ENCODE results near the gene PRKAG2.

PRKAG2 gene

DNA sequence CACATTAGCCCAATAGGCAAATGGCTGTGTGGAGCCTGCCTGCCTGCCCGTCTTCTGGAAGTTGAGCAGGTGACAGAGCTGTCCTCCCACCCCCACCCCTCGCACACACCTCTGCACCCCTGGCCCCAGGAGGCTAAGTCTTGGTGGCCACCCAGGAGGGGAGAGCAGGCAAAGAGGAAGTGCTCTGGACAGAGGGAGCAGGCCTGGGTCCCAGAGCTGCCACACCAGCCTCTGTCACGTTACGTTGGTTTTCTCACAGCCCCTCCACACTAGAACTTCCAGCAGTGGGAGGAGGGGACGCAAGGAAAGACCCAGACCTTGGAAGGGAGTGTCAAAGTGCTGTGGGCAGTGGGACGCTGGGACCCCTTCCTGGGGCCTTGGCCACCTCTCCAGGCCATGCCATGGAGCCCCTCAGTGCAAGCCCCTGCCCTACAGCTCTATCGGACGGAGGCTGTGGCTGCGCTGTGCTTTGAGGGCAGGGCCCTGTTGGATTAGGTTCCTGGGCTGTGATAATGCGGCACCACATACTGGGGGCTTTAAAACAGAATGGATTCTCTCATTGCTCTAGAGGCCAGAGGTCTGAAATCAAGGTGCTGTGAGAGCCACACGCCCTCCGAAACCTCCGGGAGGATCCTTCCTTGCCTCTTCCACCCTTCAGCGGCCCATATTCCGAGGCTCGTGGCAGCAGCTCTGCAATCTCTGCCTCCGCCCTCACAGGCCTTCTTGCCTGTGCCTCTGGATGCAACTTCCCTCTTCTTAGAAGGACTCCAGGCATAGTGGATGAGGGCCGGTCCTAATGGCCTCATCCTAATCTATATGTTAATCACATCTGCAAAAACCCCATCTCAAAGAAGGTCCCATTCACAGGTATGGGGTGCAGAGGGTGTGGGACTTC lies 9.9 kb downstream of the PRKAG2 start:
- Mint-ChIP-seq H3K36me3 (no peaks in the 10 kb centered on the region), H3K9me3 (no peaks in the 10 kb centered on the region), H3K4me1 (peaks cover 52% of the 10 kb centered on the region), H3K4me3 (no peak overlapping the region), H3K27ac (no peak overlapping the region)
- no peak for DNase-seq (ENCODE audit: low spot score in 2 of 2)
- no peak for ATAC-seq

GRCh38 chr7:151866028-151866427 lies 10.9 kb downstream of the PRKAG2 start:
- Mint-ChIP-seq H3K36me3 (no peaks in the 10 kb centered on the region), H3K4me1 (peaks cover 42% of the 10 kb centered on the region)

GRCh38 chr7:151865070-151865670 lies 11.7 kb downstream of the PRKAG2 start:
- Mint-ChIP-seq H3K27ac (peak overlapping the region; percentile 54), H3K9me3 (no peaks in the 10 kb centered on the region), H3K4me1 (peaks cover 38% of the 10 kb centered on the region), H3K36me3 (no peaks in the 10 kb centered on the region), H3K4me3 (no peak overlapping the region)
- DNase-seq (ENCODE audit: low spot score in 2 of 2) (no peak), ATAC-seq (no peak)

More at GRCh38 chr7:151866028-151866427, 10.9 kb downstream of the PRKAG2 start:
- no peak for DNase-seq (ENCODE audit: low spot score in 2 of 2)
- H3K4me3 Mint-ChIP-seq, result no peak overlapping the region
- no peaks in the 10 kb centered on the region for H3K9me3 Mint-ChIP-seq
- ATAC-seq, result no peak
- H3K27ac Mint-ChIP-seq, result no peak overlapping the region

DNA sequence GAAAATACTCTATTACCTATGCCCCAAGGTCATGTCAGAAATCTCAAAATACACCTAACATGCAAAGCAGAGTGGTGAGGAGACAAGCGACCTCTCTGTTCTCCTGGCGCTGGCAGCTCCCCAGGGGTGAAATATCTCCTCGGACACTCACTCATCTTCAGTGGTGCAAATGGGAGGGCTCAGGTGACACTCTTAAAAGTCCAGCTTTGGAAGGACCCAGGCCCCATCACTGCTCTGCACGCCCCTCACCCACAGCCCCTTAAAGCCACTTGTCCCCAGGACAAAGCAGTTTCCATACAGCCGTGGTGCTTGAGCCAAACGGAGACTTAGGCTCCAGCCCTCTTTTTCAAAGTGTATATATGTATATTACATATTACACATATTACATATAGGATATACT lies 12.4 kb downstream of the PRKAG2 start:
- no peak for ATAC-seq
- no peak for DNase-seq (ENCODE audit: low spot score in 2 of 2)
- Mint-ChIP-seq H3K27ac (no peak overlapping the region), H3K9me3 (no peaks in the 10 kb centered on the region), H3K4me3 (no peak overlapping the region), H3K4me1 (peaks cover 32% of the 10 kb centered on the region), H3K36me3 (no peaks in the 10 kb centered on the region)

- ATAC-seq (no peak), DNase-seq (ENCODE audit: low spot score in 2 of 2) (no peak)
- no peaks in the 10 kb centered on the region for H3K9me3 Mint-ChIP-seq
- no peak overlapping the region for H3K4me3 Mint-ChIP-seq
- no peaks in the 10 kb centered on the region for H3K36me3 Mint-ChIP-seq
- H3K27ac Mint-ChIP-seq, result no peak overlapping the region
- peaks cover 32% of the 10 kb centered on the region for H3K4me1 Mint-ChIP-seq
These were observed 12.8 kb downstream of the PRKAG2 start for GRCh38 chr7:151864081-151864480.

- Mint-ChIP-seq H3K27ac (no peak overlapping the region), H3K9me3 (no peaks in the 10 kb centered on the region), H3K36me3 (no peaks in the 10 kb centered on the region), H3K4me3 (no peak overlapping the region), H3K4me1 (peaks cover 35% of the 10 kb centered on the region)
- no peak for ATAC-seq
- no peak for DNase-seq (ENCODE audit: low spot score in 2 of 2)
These were observed 13.4 kb downstream of the PRKAG2 start for GRCh38 chr7:151863386-151864079.

GRCh38 chr7:151862606-151863381 lies 14.1 kb downstream of the PRKAG2 start:
- no peak for ATAC-seq
- no peak for DNase-seq (ENCODE audit: low spot score in 2 of 2)
- H3K4me1 Mint-ChIP-seq, result peaks cover 35% of the 10 kb centered on the region
- H3K27ac Mint-ChIP-seq, result no peak overlapping the region
- no peaks in the 10 kb centered on the region for H3K36me3 Mint-ChIP-seq
- no peaks in the 10 kb centered on the region for H3K9me3 Mint-ChIP-seq
- no peak overlapping the region for H3K4me3 Mint-ChIP-seq

DNA sequence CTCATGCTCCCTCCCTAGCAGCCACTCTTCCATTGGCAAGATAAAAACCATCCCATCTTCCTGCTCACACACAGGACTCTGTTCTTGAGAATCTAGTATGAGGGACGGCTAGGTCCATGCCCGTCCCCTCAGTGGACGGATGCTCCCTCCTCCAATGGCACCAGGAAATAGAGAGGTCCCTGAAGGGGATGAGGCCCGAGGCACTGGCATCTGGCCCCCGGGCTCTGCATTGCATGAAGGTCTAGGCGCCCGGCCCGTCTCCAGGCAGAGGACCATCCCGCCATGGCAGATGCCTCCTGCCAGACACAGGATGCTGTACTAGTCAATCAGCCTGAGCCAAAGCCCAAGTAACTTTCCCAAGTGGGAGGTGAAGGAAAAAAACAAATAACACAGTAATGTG lies 15.0 kb downstream of the PRKAG2 start:
- no peak for DNase-seq (ENCODE audit: low spot score in 2 of 2)
- Mint-ChIP-seq H3K36me3 (no peaks in the 10 kb centered on the region), H3K9me3 (no peaks in the 10 kb centered on the region), H3K4me1 (peaks cover 37% of the 10 kb centered on the region), H3K27ac (no peak overlapping the region), H3K4me3 (no peak overlapping the region)
- no peak for ATAC-seq

DNA sequence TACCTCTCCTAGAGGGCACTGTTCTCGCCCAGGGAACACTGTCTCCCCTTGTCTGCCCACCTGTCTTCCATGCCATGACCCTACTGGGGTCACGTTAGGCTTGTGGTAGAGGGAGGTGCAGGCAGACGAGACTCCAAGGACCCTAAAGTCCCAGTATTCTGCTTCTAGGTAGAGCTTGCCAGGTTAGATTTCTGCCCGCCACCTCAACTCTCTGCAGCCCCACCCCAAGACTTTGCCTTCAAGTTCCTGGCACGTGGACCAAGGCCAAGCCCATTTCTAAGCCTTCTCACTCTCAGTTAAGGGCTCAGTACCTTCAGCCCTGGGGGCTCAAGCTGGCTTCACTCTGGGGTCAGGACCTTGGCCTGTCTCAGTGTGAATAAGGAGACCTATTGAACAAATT lies 16.1 kb downstream of the PRKAG2 start:
- no peak for ATAC-seq
- no peaks in the 10 kb centered on the region for H3K36me3 Mint-ChIP-seq
- H3K9me3 Mint-ChIP-seq, result no peaks in the 10 kb centered on the region
- H3K27ac Mint-ChIP-seq, result no peak overlapping the region
- DNase-seq (ENCODE audit: low spot score in 2 of 2), result no peak
- no peak overlapping the region for H3K4me3 Mint-ChIP-seq
- H3K4me1 Mint-ChIP-seq, result peaks cover 42% of the 10 kb centered on the region

DNA sequence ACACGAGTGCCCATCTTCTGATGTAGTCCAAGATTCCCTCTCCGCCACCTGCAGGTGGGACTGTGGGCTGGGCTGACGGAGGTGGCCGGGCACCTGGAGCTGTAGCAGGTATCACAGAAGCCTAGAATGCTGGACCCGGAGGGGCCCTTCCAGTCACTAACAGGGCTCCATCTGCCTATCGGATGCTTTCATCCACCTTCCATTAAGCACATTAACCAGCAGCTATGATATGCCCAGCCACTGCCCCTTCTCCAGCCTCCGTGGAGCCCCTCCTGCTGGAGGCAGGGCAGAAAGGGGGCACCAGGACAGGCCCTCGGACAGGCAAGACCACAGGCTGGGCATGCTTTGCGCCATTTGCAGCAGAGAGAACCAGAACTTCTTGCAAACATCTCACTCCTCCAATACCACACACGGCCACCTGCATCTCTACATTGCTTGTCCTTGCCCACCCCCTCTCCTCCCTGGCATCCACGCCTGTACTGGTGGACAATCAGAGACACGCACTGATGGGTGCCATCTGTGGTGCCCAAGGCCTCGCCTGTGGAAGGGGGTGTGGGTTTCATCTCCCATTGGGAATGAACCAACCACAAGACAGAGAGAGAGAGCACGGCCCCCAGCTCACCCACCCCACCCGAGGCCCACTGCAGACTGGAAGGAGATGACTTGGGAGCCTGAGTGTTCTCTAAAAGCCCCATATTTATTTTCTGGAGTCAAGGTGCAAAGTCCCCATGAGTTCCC lies 16.8 kb downstream of the PRKAG2 start:
- H3K4me3 Mint-ChIP-seq, result no peak overlapping the region
- H3K27ac Mint-ChIP-seq, result no peak overlapping the region
- H3K36me3 Mint-ChIP-seq, result no peaks in the 10 kb centered on the region
- no peaks in the 10 kb centered on the region for H3K9me3 Mint-ChIP-seq
- ATAC-seq, result no peak
- peaks cover 36% of the 10 kb centered on the region for H3K4me1 Mint-ChIP-seq
- DNase-seq (ENCODE audit: low spot score in 2 of 2), result no peak

GRCh38 chr7:151859111-151859947 lies 17.6 kb downstream of the PRKAG2 start:
- Mint-ChIP-seq H3K4me3 (no peak overlapping the region), H3K9me3 (no peaks in the 10 kb centered on the region), H3K4me1 (peaks cover 30% of the 10 kb centered on the region), H3K36me3 (no peaks in the 10 kb centered on the region), H3K27ac (no peak overlapping the region)
- ATAC-seq (no peak), DNase-seq (ENCODE audit: low spot score in 2 of 2) (no peak)

GRCh38 chr7:151858456-151858855 lies 18.5 kb downstream of the PRKAG2 start:
- Mint-ChIP-seq H3K27ac (no peak overlapping the region), H3K36me3 (no peaks in the 10 kb centered on the region), H3K4me3 (no peak overlapping the region), H3K9me3 (no peaks in the 10 kb centered on the region), H3K4me1 (peaks cover 29% of the 10 kb centered on the region)
- ATAC-seq, result no peak
- no peak for DNase-seq (ENCODE audit: low spot score in 2 of 2)

DNA sequence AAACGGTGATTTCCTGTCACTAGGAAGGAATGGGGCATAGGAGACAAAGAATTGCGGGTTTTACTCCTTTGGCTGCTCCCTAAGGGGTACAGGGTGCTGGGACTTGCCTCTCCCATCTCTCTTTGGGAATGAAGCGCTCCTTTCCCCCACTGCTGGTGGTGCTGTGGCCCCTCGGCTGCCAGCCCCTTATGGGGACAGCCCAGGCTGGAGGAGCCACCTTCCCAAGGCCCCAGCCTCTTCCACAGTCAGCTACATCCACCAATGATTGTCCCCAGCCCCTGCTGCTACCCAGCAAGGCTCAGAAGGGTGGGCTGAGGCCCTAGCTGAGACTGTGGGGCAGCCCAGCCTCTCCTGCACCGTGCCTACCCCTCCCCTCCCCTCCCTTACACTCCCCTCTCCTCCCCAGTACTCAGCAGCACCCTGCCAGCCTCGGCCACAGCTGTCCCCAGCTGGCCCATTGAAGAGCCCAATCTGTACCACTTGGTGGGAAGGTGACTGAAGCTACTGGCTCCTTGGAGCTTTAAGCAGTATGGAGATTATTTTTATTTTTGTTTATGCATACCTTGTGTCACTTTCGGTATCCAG lies 19.0 kb downstream of the PRKAG2 start:
- Mint-ChIP-seq H3K27ac (no peak overlapping the region), H3K36me3 (no peaks in the 10 kb centered on the region), H3K4me1 (peaks cover 32% of the 10 kb centered on the region), H3K9me3 (no peaks in the 10 kb centered on the region), H3K4me3 (no peak overlapping the region)
- ATAC-seq (no peak), DNase-seq (ENCODE audit: low spot score in 2 of 2) (no peak)

GRCh38 chr7:151857412-151857811 lies 19.5 kb downstream of the PRKAG2 start:
- Mint-ChIP-seq H3K9me3 (no peaks in the 10 kb centered on the region), H3K4me3 (no peak overlapping the region), H3K27ac (no peak overlapping the region), H3K4me1 (peaks cover 37% of the 10 kb centered on the region), H3K36me3 (no peaks in the 10 kb centered on the region)
- no peak for DNase-seq (ENCODE audit: low spot score in 2 of 2)
- no peak for ATAC-seq

Data from stimulated activated effector memory CD8-positive, alpha-beta T cell treated with anti-CD3 and anti-CD28 coated beads, Interleukin-12 subunit alpha, Interleukin-12 subunit beta, amount 100 ng/mL, for 72 hours (primary cell).